DND-41 (cell line): ENCODE data around the gene DYNLT2B.

ENCODE experiments used
- CTCF ChIP-seq: IDR thresholded peaks from 2 replicates; pipeline ENCODE4 v1.5.1; 2012; ENCODE audit warnings: borderline replicate concordance, low read length, moderate library complexity, mild to moderate bottlenecking; ENCODE audit not compliant: poor library complexity, severe bottlenecking; ENCODE audit errors: extremely low read depth
- EZH2 ChIP-seq: IDR thresholded peaks from 3 replicates; pipeline ENCODE4 v1.6.1; 2012; ENCODE audit warnings: borderline replicate concordance, low read depth, mild to moderate bottlenecking, moderate library complexity, low read length, inconsistent platforms; ENCODE audit not compliant: severe bottlenecking

- TF ChIP-seq EZH2 (no peak), CTCF (no peak)
Observed at GRCh38 chr3:196272826-196273225, 45.2 kb downstream of the DYNLT2B start.
